ENCODE results near the gene TTC5.

GRCh38 chr14:20331053-20331613 lies 25.4 kb upstream of the TTC5 start:
- TF ChIP-seq CTCF (conservative IDR thresholded peaks at IDR 0.05 in 1 of 2, IDR thresholded peaks at IDR 0.05 in 1 of 2; ENCODE audit: low read depth in 1 of 2, low read length in 2 of 2) (no peak), EZH2 (IDR thresholded peaks at IDR 0.05; ENCODE audit: low read length, missing control alignments) (no peak)
